DOHH2 (cell line): ENCODE measurements around the gene MSRB3.
A peak's percentile ranks its signal among the peaks of the same experiment; 100 is the strongest.

Experiments
- H3F3A ChIP-seq: fragments of 200-600 bp; sonication (generic), shearing (Covaris generic); 2 replicates; pipeline ENCODE4 v1.6.0; 2016; ENCODE audit warnings: antibody characterized with exemption, mild to moderate bottlenecking; ENCODE audit not compliant: control insufficient read depth, insufficient read depth
- H3K27ac ChIP-seq: fragments of 200-600 bp; sonication (generic); 2 replicates; pipeline ENCODE4 v1.5.1; 2014; ENCODE audit warnings: low read depth, mild to moderate bottlenecking, low read length, moderate library complexity
- H3K27me3 ChIP-seq: fragments of 200-600 bp; sonication (generic); 2 replicates; pipeline ENCODE4 v1.6.1; 2014; ENCODE audit warnings: mild to moderate bottlenecking, low read length, mixed read lengths; ENCODE audit not compliant: control insufficient read depth
- H3K36me3 ChIP-seq: fragments of 200-600 bp; sonication (generic); 2 replicates; pipeline ENCODE4 v1.6.1; 2014; ENCODE audit warnings: mild to moderate bottlenecking, low read length, moderate library complexity, mixed read lengths; ENCODE audit not compliant: control insufficient read depth
- H3K4me1 ChIP-seq: fragments of 200-600 bp; sonication (generic); 2 replicates; pipeline ENCODE4 v1.6.1; 2014; ENCODE audit warnings: mild to moderate bottlenecking, low read length, mixed read lengths; ENCODE audit not compliant: control insufficient read depth
- H3K4me2 ChIP-seq: fragments of 200-600 bp; sonication (generic); 2 replicates; pipeline ENCODE4 v1.6.0; 2014; ENCODE audit warnings: mild to moderate bottlenecking, low read length, moderate library complexity
- H3K4me3 ChIP-seq: fragments of 200-600 bp; sonication (generic); 2 replicates; pipeline ENCODE4 v1.5.1; 2014; ENCODE audit warnings: mild to moderate bottlenecking, low read length, mixed read lengths
- H3K79me2 ChIP-seq: fragments of 200-600 bp; sonication (generic); 2 replicates; pipeline ENCODE4 v1.6.1; 2014; ENCODE audit warnings: mild to moderate bottlenecking, low read length, mixed read lengths; ENCODE audit not compliant: control insufficient read depth
- H3K9me2 ChIP-seq: fragments of 200-600 bp; sonication (generic); replicated peaks from 2 replicates; pipeline ENCODE4 v1.6.1; 2014; ENCODE audit warnings: mild to moderate bottlenecking, low read length, mixed read lengths; ENCODE audit not compliant: control insufficient read depth
- H3K9me3 ChIP-seq: fragments of 200-600 bp; sonication (generic); 2 replicates; pipeline ENCODE4 v1.6.1; 2014; ENCODE audit warnings: antibody characterized with exemption, low read length, mixed read lengths; ENCODE audit not compliant: control insufficient read depth, insufficient read depth
- H4K20me1 ChIP-seq: fragments of 200-600 bp; sonication (generic); 2 replicates; pipeline ENCODE4 v1.6.0; 2014; ENCODE audit warnings: low read depth, mild to moderate bottlenecking, antibody characterized with exemption, low read length, moderate library complexity; ENCODE audit not compliant: control insufficient read depth, insufficient read depth
- CTCF ChIP-seq: fragments of 200-600 bp; sonication (generic); IDR thresholded peaks from one replicate; pipeline ENCODE4 v1.5.1; 2014; ENCODE audit warnings: antibody characterized with exemption, mild to moderate bottlenecking, low read depth, low read length; ENCODE audit not compliant: poor library complexity, severe bottlenecking
- EZH2phosphoT487 ChIP-seq: fragments of 200-600 bp; sonication (generic); IDR thresholded peaks from 2 replicates; pipeline ENCODE4 v1.6.1; 2017; ENCODE audit warnings: borderline replicate concordance, mild to moderate bottlenecking, antibody characterized with exemption, low read length, moderate library complexity, mixed read lengths

The MSRB3 gene

DNA sequence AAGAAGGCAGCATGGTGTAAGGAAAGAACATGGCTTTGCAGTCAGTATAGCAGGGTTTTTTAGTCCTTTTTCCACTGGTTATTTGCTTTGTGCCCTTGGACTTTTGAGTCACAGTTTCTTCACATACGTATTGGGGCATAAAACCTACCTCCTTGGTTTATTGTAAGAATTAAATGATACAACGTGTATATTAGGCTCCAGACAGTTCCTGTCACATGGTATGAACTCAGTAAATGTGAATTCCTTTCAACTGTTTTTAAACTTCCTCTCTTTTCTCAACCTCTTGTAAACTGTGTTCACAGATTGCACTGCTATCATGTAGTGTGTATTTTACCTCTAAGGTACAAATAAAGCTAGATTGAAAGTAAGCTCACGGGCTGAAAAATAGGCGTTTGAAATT lies 29.5 kb downstream of the MSRB3 start:
- Histone ChIP-seq H3K79me2 (no peaks in the 10 kb centered on the region), H3K4me3 (peak overlapping the region; percentile 3; the same call in 1 of the 2 replicates), H3K9me3 (no peaks in the 10 kb centered on the region), H3K4me2 (peak overlapping the region; percentile 32), H3K27me3 (peaks cover 7% of the 10 kb centered on the region), H3K9me2 (no peaks in the 10 kb centered on the region), H3K27ac (no peak overlapping the region), H3K36me3 (no peaks in the 10 kb centered on the region), H4K20me1 (no peaks in the 10 kb centered on the region), H3F3A (no peaks in the 10 kb centered on the region), H3K4me1 (peaks cover 23% of the 10 kb centered on the region)
- TF ChIP-seq EZH2phosphoT487 (no peak), CTCF (no peak)

DNA sequence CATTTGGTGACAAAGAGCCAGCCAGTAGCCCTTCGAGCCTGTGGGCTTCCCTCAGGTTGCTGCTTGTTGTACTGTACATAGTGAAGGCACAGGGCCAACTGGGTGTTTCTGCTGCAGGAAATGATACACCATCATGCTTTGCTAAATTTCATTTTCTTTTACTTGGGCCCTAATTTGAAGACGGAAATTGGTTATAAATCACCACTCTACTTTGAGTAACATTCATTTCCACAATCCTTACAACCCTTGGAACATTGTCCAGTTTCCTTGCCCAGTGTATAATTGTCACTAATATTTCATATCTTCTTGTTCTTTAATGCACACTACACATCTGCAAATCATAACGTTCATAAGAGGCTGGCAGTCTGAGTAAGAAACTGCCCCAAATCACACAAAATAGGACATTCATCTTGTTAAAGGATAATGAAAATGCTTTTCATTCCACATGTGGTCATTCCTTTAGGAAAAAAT lies 30.2 kb downstream of the MSRB3 start:
- Histone ChIP-seq H3K4me3 (peak overlapping the region; percentile 3; the same call in 1 of the 2 replicates), H3K36me3 (no peaks in the 10 kb centered on the region), H3K27me3 (peaks cover 12% of the 10 kb centered on the region; the same call in 1 of the 2 replicates), H3K9me3 (no peaks in the 10 kb centered on the region), H3K27ac (no peak overlapping the region), H4K20me1 (no peaks in the 10 kb centered on the region), H3F3A (no peaks in the 10 kb centered on the region), H3K79me2 (no peaks in the 10 kb centered on the region), H3K9me2 (no peaks in the 10 kb centered on the region), H3K4me2 (peak overlapping the region; percentile 32), H3K4me1 (peaks cover 23% of the 10 kb centered on the region)
- TF ChIP-seq EZH2phosphoT487 (no peak), CTCF (no peak)

DNA sequence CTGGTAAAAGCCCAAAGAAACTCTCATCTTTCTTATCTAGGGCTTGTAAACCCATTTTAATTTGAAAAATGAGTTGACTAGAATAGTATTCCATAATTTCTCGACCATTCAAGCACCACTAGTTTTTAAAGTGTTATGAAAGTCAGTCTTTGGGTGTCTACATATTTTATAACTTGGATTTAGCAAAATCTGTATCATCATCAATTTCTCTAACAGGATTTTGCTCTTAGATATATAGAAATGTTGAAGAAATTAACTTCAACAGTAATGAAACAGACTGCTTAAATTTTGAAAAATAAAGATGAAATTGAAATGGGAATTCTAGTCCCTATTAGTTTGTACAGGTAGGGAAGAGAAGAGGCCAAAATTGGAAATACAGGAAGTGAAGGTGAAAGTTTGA lies 32.8 kb downstream of the MSRB3 start:
- peaks cover 23% of the 10 kb centered on the region for H3K4me1 ChIP-seq

More for the DNA sequence above, 32.8 kb downstream of the MSRB3 start:
- Histone ChIP-seq H3K36me3 (no peaks in the 10 kb centered on the region), H3K9me2 (no peaks in the 10 kb centered on the region), H3K4me3 (no peak overlapping the region), H3K9me3 (no peaks in the 10 kb centered on the region), H3K4me2 (no peak overlapping the region), H3F3A (no peaks in the 10 kb centered on the region), H4K20me1 (no peaks in the 10 kb centered on the region), H3K79me2 (no peaks in the 10 kb centered on the region), H3K27me3 (0 out of 2 replicates have a peak, but pooled peaks cover 8% of the 10 kb centered on the region), H3K27ac (no peak overlapping the region)
- TF ChIP-seq CTCF (no peak), EZH2phosphoT487 (no peak)
